HTERT RPE-1 (cell line): ENCODE data around the gene ADAMTS13.
"Not testable (repeated sequence)": the region's sequence is repeated elsewhere in the genome, so short reads cannot be mapped to it uniquely, and the experiment has no call there.

Source experiments
- in situ Hi-C: fragments of 300-500 bp; cut with MboI; formaldehyde crosslinking; loops from 4 replicates; pipeline ENCODE4 v1.14.3; 2020; ENCODE audit warnings: low sequenced_read_pairs

ADAMTS13 gene

DNA sequence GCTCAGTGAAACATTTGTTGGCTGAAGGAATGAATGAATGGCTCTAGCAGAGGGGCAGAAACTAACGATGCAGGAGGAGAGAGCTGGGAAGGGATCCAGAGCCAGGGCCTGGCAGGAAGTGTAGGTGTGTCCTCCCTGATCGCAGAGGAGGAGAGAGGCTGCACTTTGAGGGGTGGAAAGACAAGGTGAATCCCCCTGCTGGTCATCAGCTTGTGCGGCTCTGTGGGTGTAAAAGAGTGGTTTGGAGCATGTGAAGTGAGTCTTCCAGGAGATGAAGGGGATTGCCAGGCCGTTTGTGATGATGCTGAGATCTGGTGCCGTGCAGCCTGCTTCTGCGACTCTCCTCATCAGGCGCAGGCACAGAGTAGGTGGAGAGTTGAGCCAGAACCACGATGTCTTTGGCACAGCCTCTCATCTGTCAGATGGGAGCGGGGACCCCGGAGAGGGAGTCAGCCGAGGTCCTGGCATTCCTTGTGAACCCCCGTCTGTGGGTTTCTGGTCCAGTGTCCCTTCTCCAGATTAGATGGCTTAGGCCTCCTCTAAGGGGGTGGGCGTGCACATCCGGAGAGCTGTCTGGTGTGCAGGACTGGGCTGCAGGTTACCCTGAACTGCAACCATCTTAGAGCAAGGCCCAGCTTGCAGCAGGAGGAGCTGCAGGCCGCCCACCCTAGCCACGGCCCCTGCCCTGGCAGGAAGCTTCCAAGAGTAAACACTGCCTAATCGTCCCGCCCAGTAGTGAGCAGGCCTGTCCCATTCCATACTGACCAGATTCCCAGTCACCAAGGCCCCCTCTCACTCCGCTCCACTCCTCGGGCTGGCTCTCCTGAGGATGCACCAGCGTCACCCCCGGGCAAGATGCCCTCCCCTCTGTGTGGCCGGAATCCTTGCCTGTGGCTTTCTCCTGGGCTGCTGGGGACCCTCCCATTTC lies at the start of gene ADAMTS13:
Gene ADAMTS13 (plus strand): TSS at position 753 of the 928 bp plus-strand sequence. CDS start 77 bp downstream, at position 830.
- in situ Hi-C loops: no loop called here

- in situ Hi-C loops: no loop called here
Observed at GRCh38 chr9:133374612-133375115, 47.5 kb upstream of the ADAMTS13 start.

DNA sequence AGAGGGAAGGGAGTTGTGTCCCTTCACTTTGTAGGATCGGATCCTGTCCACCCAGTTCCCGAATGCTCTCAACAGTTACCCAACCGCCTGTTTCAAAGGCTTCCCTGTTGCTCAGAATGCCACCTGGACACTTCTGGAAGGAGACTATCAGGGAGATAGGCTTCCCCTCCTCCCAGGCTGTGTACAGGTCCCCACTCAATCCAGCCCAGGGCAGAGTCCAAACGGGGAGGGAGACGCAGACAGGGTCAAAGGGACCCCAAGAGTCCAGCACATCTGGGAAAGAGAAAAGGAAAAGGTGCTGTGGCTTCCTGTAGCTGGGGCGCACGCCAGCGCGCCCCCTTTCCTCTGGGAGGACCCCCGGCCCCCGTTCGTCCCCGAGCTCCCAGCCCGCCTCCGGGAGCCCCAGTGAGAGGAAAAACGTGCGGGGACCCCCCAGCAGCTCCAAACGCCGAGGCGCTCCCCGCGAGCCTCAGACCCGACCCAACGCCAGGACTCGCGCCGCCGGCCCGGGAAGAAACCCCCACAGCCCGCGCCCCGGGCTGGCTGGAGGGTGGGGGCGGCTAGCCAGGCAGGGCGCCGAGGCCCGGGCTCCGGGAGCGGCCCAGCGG lies 46.9 kb upstream of the ADAMTS13 start:
- in situ Hi-C loops: no loop called here

GRCh38 chr9:133375724-133376654 lies 46.2 kb upstream of the ADAMTS13 start, which contains the start of the genes STKLD1 and SURF4:
TSS of gene STKLD1 (plus strand) at chr9:133376366. CDS start at chr9:133376474, 108 bp downstream.
TSS of gene SURF4 (minus strand) at chr9:133376060. CDS start at chr9:133375969, 91 bp downstream.
- in situ Hi-C loops: no loop called here

DNA sequence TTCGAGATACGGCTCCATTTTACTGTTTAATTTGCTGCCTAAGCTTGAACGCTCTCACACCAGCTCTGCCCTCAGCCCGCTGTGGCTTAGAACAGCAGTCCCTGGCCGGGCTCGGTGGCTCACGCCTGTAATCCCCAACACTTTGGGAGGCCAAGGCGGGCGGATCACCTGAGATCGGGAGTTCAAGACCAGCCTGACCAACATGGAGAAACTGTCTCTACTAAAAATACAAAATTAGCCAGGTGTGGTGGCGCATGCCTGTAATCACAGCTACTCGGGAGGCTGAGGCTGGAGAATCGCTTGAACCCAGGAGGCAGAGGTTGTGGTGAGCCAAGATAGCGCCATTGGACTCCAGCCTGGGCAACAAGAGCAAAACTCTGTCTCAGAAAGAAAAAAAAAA lies 44.9 kb upstream of the ADAMTS13 start:
- in situ Hi-C loops: not testable (repeated sequence)

DNA sequence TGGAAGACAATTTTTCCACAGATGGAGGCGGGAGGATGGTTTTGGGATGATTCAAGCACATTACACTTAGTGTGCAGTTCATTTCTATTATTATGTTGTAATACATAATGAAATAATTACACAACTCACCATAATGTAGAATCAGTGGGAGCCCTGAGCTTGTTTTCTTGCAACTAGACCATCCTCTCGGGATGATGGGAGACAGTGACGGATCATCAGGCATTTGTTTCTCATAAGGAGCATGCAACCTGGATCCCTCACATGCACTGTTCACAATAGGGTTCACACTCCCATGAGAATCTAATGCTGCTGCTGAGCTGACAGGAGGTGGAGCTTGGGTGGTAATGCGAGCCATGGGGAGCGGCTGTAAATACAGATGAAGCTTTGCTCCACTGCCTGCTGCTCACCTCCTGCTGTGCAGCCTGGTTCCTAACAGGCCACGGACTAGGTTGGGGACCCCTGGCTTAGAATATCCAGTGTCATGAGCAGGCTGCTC lies 44.4 kb upstream of the ADAMTS13 start:
- in situ Hi-C loops: no loop called here

DNA sequence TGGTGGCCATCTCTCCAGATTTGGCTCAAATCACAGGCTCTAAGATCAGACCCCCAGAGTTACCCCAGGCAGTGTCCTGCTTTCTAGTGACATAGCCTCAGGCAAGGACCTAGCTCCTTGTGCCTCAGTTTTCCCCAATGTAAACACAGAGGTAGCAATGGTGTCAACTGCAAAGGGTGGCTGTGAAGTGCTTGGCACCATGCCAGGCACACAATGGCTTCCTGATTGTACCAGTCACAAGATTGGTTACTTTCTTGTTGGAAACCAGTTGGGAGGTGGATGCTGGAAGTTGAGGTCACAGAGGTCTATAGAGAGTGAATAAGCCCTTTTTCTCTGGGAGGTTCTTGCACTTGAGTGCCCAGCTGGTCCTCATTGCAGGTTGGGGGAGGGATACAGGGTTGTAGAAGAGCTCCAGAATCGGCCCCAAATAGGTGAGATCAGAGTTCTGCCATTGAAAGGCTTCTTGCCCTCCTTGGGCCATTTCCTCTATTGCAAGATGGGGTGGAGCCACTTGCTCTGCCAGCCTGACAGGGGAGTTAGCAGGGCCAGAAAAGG lies 43.7 kb upstream of the ADAMTS13 start:
- in situ Hi-C loops: no loop called here

GRCh38 chr9:133379153-133380086 lies 42.7 kb upstream of the ADAMTS13 start:
- in situ Hi-C loops: no loop called here

DNA sequence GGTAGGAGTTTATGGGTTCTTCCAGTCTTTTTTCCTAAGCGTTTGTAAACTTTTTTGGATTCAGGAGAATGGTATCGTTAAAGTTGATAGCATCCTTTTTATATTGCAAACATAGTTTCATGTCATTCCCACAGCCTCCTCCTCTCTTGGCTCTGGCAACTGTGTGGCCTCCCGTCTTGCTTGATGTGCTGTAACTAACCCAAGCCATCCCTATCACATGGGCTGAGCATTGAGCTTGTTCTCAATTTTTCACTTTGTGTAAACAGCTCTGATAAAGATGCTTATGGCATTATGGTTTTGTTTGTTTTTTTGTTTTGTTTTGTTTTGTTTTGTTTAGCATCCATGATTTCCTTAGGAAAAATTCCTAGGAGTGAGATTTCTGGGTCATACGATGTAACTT lies 41.4 kb upstream of the ADAMTS13 start:
- in situ Hi-C loops: no loop called here

DNA sequence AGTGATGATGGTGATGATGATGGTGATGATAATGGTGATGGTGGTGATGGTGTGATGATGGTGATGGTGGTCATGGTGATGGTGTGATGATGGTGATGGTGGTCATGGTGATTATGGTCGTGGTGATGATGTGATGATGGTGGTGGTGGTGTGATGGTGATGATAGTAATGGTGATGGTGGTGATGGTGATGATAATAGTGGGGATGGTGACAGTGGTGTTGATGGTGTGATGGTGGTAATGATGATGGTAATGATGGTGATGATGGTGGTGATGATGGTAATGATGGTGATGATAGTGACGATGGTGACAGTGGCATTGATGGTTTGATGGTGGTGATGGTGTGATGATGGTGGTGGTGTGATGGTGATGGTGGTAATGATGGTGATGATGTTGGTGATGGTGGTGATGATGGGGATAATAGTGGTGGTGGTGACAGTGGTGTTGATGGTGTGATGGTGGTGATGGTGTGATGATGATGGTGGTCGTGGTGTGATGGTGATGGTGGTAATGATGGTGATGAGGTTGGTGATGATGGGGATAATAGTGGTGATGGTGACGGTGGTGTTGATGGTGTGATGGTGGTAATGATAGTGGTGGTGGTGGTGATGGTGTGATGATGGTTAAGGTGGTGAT lies 39.5 kb upstream of the ADAMTS13 start:
- in situ Hi-C loops: no loop called here

GRCh38 chr9:133383438-133383837 lies 38.7 kb upstream of the ADAMTS13 start:
- in situ Hi-C loops: no loop called here

GRCh38 chr9:133384736-133385321 lies 37.3 kb upstream of the ADAMTS13 start:
- in situ Hi-C loops: no loop called here

DNA sequence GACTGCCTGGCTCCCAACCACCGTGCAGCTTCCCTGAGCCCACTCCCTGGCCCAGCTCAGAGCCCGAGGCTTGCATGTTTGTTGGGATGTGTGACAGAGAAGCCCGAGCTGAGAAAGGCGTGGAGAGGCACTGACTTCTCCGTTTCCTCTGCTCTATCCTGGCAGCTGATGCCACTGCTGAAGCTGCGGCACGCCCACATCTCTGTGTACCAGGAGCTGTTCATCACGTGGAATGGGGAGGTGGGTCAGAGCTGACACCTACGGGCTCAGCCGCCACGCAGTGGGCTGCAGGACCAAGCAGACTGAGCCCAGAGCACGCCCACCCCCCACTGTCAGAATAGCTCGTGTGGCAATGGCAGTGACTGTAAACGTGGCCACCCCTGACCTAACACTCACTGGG lies 36.7 kb upstream of the ADAMTS13 start:
- in situ Hi-C loops: no loop called here

- in situ Hi-C loops: no loop called here
Observed at GRCh38 chr9:133386338-133386737, 35.8 kb upstream of the ADAMTS13 start.

- in situ Hi-C loops: no loop called here
Observed at GRCh38 chr9:133387680-133388079, 34.5 kb upstream of the ADAMTS13 start.

- in situ Hi-C loops: no loop called here
Observed at GRCh38 chr9:133389025-133389557, 33.1 kb upstream of the ADAMTS13 start.

- in situ Hi-C loops: no loop called here
Observed at GRCh38 chr9:133389562-133389961, 32.6 kb upstream of the ADAMTS13 start.

DNA sequence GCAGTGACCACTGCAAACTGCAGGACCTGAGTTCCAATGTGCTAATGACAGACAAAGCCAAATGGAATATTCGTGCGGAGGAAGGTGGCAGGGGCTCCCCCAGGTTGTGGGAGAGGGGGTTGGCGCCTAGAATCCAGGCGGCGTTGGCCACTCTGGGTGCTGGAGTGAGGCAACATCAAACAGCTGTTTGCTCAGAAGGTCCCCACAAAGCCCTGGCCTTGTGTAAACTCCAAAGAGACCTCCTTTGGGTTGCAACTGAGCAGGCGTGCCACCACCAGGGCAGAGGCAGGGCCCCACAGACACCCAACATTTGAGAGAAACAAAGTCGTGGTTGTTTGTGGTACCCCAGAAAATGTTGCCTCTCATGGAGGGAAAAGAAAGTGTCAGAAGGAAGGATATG lies 31.5 kb upstream of the ADAMTS13 start:
- in situ Hi-C loops: no loop called here
